Right atrium auricular region (tissue), 2 donors: ENCODE results near the gene ZCRB1. TPM values are rescaled to one million over a fixed set of nuclear protein-coding genes. Genes with fewer than 3 reads are reported as not detected.

Source experiments
- DNase-seq: peaks from one replicate; pipeline ENCODE4 v3.0.0-alpha.2; 2019; ENCODE audit warnings: low spot score
- H3K27ac ChIP-seq, 2 donors: fragments of 200-600 bp; sonication (generic); 1 replicate in 1 of 2; 2 replicates in 1 of 2; pipeline ENCODE4 v1.5.1; 2016 to 2019
- H3K27me3 ChIP-seq, 2 donors: fragments of 200-600 bp; sonication (generic); one replicate each; pipeline versions ENCODE4 v1.5.1 to v1.6.0; 2017 to 2019
- H3K36me3 ChIP-seq: fragments of 200-600 bp; sonication (generic); one replicate; pipeline ENCODE4 v1.5.1; 2016
- H3K4me1 ChIP-seq, 2 donors: fragments of 200-600 bp; sonication (generic); one replicate each; pipeline versions ENCODE4 v1.5.1 to v1.6.0; 2017 to 2019
- H3K4me3 ChIP-seq, 2 donors: fragments of 200-600 bp; sonication (generic); 1 replicate in 1 of 2; 2 replicates in 1 of 2; pipeline ENCODE4 v1.5.1; 2017 to 2019; ENCODE audit warnings: mild to moderate bottlenecking in 1 of 2, moderate library complexity in 1 of 2
- H3K9me3 ChIP-seq, 2 donors: fragments of 200-600 bp; sonication (generic); one replicate each; pipeline ENCODE4 v1.5.1; 2019
- CTCF ChIP-seq, 2 donors: fragments of 200-600 bp; sonication (generic); IDR thresholded peaks; one replicate each; pipeline ENCODE4 v1.5.1; 2019; ENCODE audit warnings: antibody characterized with exemption in 2 of 2
- total RNA-seq, 2 donors: library from RNA; depleted of rRNA; stranded (reverse); fragments of >200 nt; gene quantifications; one replicate each; pipeline ENCODE4 v1.1.0, GENCODE V29; 2016

Gene ZCRB1
- total RNA-seq, 2 donors from 2014 or later = 22.7 to 50.2 TPM

DNA sequence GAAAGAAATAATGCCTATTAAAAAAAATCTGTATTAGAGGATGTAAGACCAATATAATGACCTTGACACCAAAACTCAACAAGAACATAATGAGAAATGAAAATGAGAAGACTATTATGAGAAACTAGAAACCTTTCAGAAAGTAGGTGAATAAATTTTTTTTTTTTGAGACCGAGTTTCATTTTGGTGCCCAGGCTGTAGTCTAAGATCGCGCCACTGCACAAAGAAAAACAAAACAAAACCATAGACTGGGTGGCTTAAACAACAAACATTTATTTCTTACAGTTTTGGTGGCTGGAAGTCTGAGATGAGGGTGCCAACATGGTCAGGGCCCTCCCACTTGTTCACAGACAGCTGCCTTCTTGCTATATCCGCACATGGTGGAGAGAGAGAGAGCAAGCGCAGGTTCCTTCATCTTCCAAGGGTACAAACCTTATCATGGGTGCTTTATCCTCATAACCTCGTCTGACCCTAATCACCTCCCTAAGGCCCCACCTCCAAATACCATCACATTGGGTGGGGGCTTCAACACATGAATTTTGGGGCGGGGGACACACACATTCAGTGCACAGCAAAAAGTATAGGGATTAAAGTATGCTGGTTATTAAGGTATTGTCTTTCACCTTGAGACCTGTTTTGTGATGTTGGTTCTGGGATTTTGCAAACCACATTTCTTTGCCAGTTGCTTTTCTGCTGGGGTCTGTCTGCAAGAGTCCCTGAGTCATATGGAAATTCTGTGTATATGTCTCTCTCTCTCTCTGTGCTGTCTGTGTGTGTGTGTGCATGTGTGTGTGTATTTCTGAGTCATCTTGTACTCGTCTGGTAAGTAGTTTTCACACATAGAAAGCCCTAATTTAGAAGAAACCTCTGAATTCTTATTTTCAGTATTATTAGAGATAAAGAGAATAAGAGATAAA is 26.2 kb downstream of the ZCRB1 start:
- Histone ChIP-seq H3K9me3 (no peaks in the 10 kb centered on the region), H3K27me3 (no peaks in the 10 kb centered on the region), H3K36me3 (no peaks in the 10 kb centered on the region), H3K4me1 (no peaks in the 10 kb centered on the region), H3K4me3 (no peak overlapping the region), H3K27ac (no peak overlapping the region)
- TF ChIP-seq CTCF (IDR thresholded peaks at IDR 0.05) = no peak
- DNase-seq = no peak

GRCh38 chr12:42298887-42299286 is 27.0 kb downstream of the ZCRB1 start:
- DNase-seq = no peak
- Histone ChIP-seq H3K27me3 (no peaks in the 10 kb centered on the region), H3K9me3 (no peaks in the 10 kb centered on the region)

DNA sequence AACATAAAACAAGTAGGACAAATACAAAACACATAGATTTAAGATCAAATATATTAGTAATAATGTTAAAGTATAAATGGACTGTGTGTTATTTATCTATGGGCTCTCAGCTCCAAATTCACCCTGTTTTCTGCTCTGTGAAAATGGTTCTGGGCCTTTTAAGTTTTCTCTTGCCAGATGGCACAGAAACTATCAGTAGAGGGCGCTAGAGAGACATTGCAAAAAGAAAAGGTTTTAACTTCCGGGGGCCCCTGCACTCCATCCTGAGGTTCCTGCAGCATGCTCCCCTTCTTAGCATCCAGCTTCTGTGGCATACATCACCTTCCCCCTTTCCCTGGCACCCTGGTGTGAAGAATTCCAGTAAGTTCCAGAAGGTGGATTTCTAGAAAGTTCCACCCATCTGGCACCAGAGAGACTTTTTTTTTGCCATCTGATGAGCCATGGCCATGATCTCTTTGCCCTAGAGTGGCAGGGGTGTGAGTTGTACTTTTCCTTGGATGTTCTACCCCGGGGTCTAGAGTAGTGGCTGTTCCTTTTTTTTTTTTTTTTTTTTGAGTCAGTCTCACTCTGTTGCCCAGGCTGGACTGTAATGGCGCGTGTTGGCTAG is 29.3 kb downstream of the ZCRB1 start:
- H3K4me3 ChIP-seq = no peak overlapping the region
- TF ChIP-seq CTCF (IDR thresholded peaks at IDR 0.05) = no peak
- no peaks in the 10 kb centered on the region for H3K36me3 ChIP-seq
- H3K27me3 ChIP-seq = no peaks in the 10 kb centered on the region
- H3K4me1 ChIP-seq = no peaks in the 10 kb centered on the region
- H3K9me3 ChIP-seq = no peaks in the 10 kb centered on the region
- H3K27ac ChIP-seq = no peak overlapping the region
- DNase-seq = no peak

More at GRCh38 chr12:42298887-42299286, 27.0 kb downstream of the ZCRB1 start:
- H3K4me3 ChIP-seq = no peak overlapping the region
- no peak overlapping the region for H3K27ac ChIP-seq
- no peaks in the 10 kb centered on the region for H3K36me3 ChIP-seq
- TF ChIP-seq CTCF (IDR thresholded peaks at IDR 0.05) = no peak
- no peaks in the 10 kb centered on the region for H3K4me1 ChIP-seq

GRCh38 chr12:42291680-42292079 is 34.2 kb downstream of the ZCRB1 start:
- H3K27me3 ChIP-seq = no peaks in the 10 kb centered on the region
- no peak for DNase-seq
- no peak overlapping the region for H3K27ac ChIP-seq
- no peak for TF ChIP-seq CTCF (IDR thresholded peaks at IDR 0.05)
- H3K4me1 ChIP-seq = no peaks in the 10 kb centered on the region
- H3K4me3 ChIP-seq = no peak overlapping the region
- no peaks in the 10 kb centered on the region for H3K9me3 ChIP-seq
- H3K36me3 ChIP-seq = no peaks in the 10 kb centered on the region

- Histone ChIP-seq H3K4me3 (no peak overlapping the region), H3K4me1 (no peaks in the 10 kb centered on the region), H3K9me3 (no peaks in the 10 kb centered on the region), H3K27ac (no peak overlapping the region), H3K36me3 (no peaks in the 10 kb centered on the region), H3K27me3 (no peaks in the 10 kb centered on the region)
- no peak for TF ChIP-seq CTCF (IDR thresholded peaks at IDR 0.05)
- no peak for DNase-seq
These were observed 37.4 kb downstream of the ZCRB1 start for GRCh38 chr12:42288544-42288943.
